ENCODE measurements around the gene AUH.

- TF ChIP-seq CTCF (IDR thresholded peaks at IDR 0.05), result peak in 1 of 4 experiments; percentile 9
- TF ChIP-seq POLR2AphosphoS5 (IDR thresholded peaks at IDR 0.05), result peak in 3 of 4 donors; percentile 43 to 75 (median 66)
- no peak for TF ChIP-seq POLR2A (IDR thresholded peaks at IDR 0.05)
Observed at GRCh38 chr9:91361291-91362050, at the start of gene AUH.
